Mammary epithelial cell (primary cell): ENCODE measurements around the gene PGRMC1.
"Not testable (repeated sequence)": the region's sequence is repeated elsewhere in the genome, so short reads cannot be mapped to it uniquely, and the experiment has no call there.

Source experiments
- EZH2 ChIP-seq: IDR thresholded peaks from 2 replicates; pipeline ENCODE4 v1.6.1; 2012; ENCODE audit warnings: low read length, inconsistent platforms, borderline replicate concordance
- TF ChIP-seq, protein P1 (sequence below), 2 donors: IDR thresholded peaks in 1 of 2; conservative IDR thresholded peaks in 1 of 2; 2 replicates each; pipeline ENCODE4 v1.5.1; 2011 to 2012; ENCODE audit warnings: inconsistent platforms in 2 of 2, low read length in 2 of 2, mild to moderate bottlenecking in 2 of 2, control low read depth in 1 of 2, low read depth in 1 of 2; ENCODE audit not compliant: insufficient read depth in 1 of 2; ENCODE audit errors: extremely low read depth in 1 of 2

DNA sequence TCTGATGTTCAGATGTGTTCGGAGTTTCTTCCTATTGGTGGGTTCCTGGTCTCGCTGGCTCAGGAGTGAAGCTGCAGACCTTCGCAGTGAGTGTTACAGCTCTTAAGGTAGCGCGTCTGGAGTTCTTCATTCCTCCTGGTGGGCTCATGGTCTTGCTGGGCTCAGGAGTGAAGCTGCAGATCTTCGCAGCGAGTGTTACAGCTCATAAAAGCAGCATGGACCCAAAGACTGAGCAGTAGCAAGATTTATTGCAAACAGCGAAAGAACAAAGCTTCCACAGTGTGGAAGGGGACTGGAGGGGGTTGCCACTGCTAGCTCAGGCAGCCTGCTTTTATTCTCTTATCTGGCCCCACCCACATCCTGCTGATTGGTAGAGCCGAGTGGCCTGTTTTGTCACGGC lies 28.6 kb upstream of the PGRMC1 start:
- TF ChIP-seq, protein P1, sequence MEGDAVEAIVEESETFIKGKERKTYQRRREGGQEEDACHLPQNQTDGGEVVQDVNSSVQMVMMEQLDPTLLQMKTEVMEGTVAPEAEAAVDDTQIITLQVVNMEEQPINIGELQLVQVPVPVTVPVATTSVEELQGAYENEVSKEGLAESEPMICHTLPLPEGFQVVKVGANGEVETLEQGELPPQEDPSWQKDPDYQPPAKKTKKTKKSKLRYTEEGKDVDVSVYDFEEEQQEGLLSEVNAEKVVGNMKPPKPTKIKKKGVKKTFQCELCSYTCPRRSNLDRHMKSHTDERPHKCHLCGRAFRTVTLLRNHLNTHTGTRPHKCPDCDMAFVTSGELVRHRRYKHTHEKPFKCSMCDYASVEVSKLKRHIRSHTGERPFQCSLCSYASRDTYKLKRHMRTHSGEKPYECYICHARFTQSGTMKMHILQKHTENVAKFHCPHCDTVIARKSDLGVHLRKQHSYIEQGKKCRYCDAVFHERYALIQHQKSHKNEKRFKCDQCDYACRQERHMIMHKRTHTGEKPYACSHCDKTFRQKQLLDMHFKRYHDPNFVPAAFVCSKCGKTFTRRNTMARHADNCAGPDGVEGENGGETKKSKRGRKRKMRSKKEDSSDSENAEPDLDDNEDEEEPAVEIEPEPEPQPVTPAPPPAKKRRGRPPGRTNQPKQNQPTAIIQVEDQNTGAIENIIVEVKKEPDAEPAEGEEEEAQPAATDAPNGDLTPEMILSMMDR (conservative IDR thresholded peaks at IDR 0.05 in 1 of 2, IDR thresholded peaks at IDR 0.05 in 1 of 2; ENCODE audit: extremely low read depth in 1 of 2, insufficient read depth in 1 of 2, low read depth in 1 of 2, low read length in 2 of 2) = not testable (repeated sequence)
- TF ChIP-seq EZH2 = not testable (repeated sequence)
